HG03575 (cell line): ENCODE data around the gene HTRA2.

Experiments used
- ATAC-seq: cut with Tn5 transposase; IDR thresholded peaks from one replicate; pipeline ENCODE4 v1.9.1; 2021; ENCODE audit not compliant: unreplicated experiment, insufficient number of reproducible peaks, low FRiP score; ENCODE audit errors: extremely low read depth

HTRA2 gene

GRCh38 chr2:74573747-74574562, 44.2 kb downstream of the HTRA2 start:
- ATAC-seq = no peak

GRCh38 chr2:74575320-74575719, 45.6 kb downstream of the HTRA2 start:
- no peak for ATAC-seq

- no peak for ATAC-seq
Observed at GRCh38 chr2:74576211-74576862, 46.6 kb downstream of the HTRA2 start.

GRCh38 chr2:74576863-74577229, 47.1 kb downstream of the HTRA2 start:
- no peak for ATAC-seq

GRCh38 chr2:74577448-74577847, 47.7 kb downstream of the HTRA2 start:
- ATAC-seq = no peak

GRCh38 chr2:74578408-74578807, 48.7 kb downstream of the HTRA2 start:
- ATAC-seq = no peak

GRCh38 chr2:74581463-74581862, 51.7 kb downstream of the HTRA2 start:
- no peak for ATAC-seq

GRCh38 chr2:74582184-74582583, 52.5 kb downstream of the HTRA2 start:
- ATAC-seq = no peak
